Right ventricle myocardium inferior (tissue), 1 donor: ENCODE results near the gene DUSP10. TPM values are rescaled to one million over a fixed set of nuclear protein-coding genes. Genes with fewer than 3 reads are reported as not detected.

Experiments
- ATAC-seq: fragments of 200-7000 bp; cut with Tn5 transposase; one replicate; pipeline ENCODE4 v1.9.1; 2020; ENCODE audit warnings: mild to moderate bottlenecking, moderate library complexity
- DNase-seq: peaks from one replicate; pipeline ENCODE4 v3.0.0; 2021; ENCODE audit errors: missing footprints
- intact Hi-C: fragments of 100-400 bp; cut with DNase I; formaldehyde crosslinking; loops from one replicate; pipeline ENCODE4 v1.11.0; 2022
- total RNA-seq: library from RNA; stranded (reverse); fragmentation: NEBNext Ultra II Directional; extraction: Animal tissue kit (Norgen Biotek cat#: 25700); gene quantifications from one replicate; pipeline ENCODE4 v1.2.1, GENCODE V29; 2021
- donor health status: DM: no; HTN: yes; CAD: no; lungs with severe emphysema.

The DUSP10 gene
- total RNA-seq, 1 donor from 2014 or later = 3.2 TPM

GRCh38 chr1:221718381-221719277, 23.3 kb downstream of the DUSP10 start:
- DNase-seq (no peak), ATAC-seq (no peak)
- intact Hi-C loops = no loop called here

- intact Hi-C loops = no loop called here
- ATAC-seq = no peak
- DNase-seq = no peak
These were observed 24.4 kb downstream of the DUSP10 start for GRCh38 chr1:221717485-221717853.

- no peak for ATAC-seq
These were observed 25.0 kb downstream of the DUSP10 start for GRCh38 chr1:221716713-221717484.

GRCh38 chr1:221715321-221716169, 26.3 kb downstream of the DUSP10 start:
- ATAC-seq (no peak), DNase-seq (no peak)
- intact Hi-C loops = no loop called here

More at GRCh38 chr1:221716713-221717484, 25.0 kb downstream of the DUSP10 start:
- no peak for DNase-seq
- intact Hi-C loops = no loop called here

- DNase-seq (no peak), ATAC-seq (no peak)
- intact Hi-C loops = no loop called here
These were observed 27.4 kb downstream of the DUSP10 start for GRCh38 chr1:221714227-221715152.

GRCh38 chr1:221712776-221713431, 29.0 kb downstream of the DUSP10 start:
- intact Hi-C loops = no loop called here
- no peak for DNase-seq
- ATAC-seq = no peak

- ATAC-seq (no peak), DNase-seq (no peak)
- intact Hi-C loops = no loop called here
These were observed 29.6 kb downstream of the DUSP10 start for GRCh38 chr1:221712198-221712684.

GRCh38 chr1:221711656-221712055, 30.2 kb downstream of the DUSP10 start:
- no peak for DNase-seq
- intact Hi-C loops = no loop called here
- no peak for ATAC-seq

GRCh38 chr1:221711063-221711577, 30.8 kb downstream of the DUSP10 start:
- ATAC-seq (no peak), DNase-seq (no peak)
- intact Hi-C loops = no loop called here

- no peak for ATAC-seq
- intact Hi-C loops = no loop called here
- DNase-seq = no peak
These were observed 32.0 kb downstream of the DUSP10 start for GRCh38 chr1:221709854-221710253.

GRCh38 chr1:221708987-221709386, 32.9 kb downstream of the DUSP10 start:
- intact Hi-C loops = no loop called here
- no peak for DNase-seq

GRCh38 chr1:221708076-221708571, 33.8 kb downstream of the DUSP10 start:
- intact Hi-C loops = no loop called here
- DNase-seq = no peak
- ATAC-seq = peak; percentile 61

More at GRCh38 chr1:221708987-221709386, 32.9 kb downstream of the DUSP10 start:
- ATAC-seq = peak; percentile 67

- no peak for DNase-seq
- ATAC-seq = no peak
- intact Hi-C loops = no loop called here
These were observed 34.9 kb downstream of the DUSP10 start for GRCh38 chr1:221706876-221707582.

GRCh38 chr1:221706191-221706590, 35.7 kb downstream of the DUSP10 start:
- no peak for ATAC-seq
- DNase-seq = no peak
- intact Hi-C loops = no loop called here

GRCh38 chr1:221704306-221704705, 37.6 kb downstream of the DUSP10 start:
- DNase-seq (no peak), ATAC-seq (peak; percentile 47)
- intact Hi-C loops = no loop called here

GRCh38 chr1:221701570-221702186, 40.2 kb downstream of the DUSP10 start:
- no peak for DNase-seq
- ATAC-seq = no peak
- intact Hi-C loops = no loop called here
